Measurements from ENCODE around the gene STEAP2. TPM values are rescaled to one million over a fixed set of nuclear protein-coding genes. Genes with fewer than 3 reads are reported as not detected.

STEAP2 gene
- total RNA-seq, result 10 to 100 TPM; 17.3 to 61.5 (median 20.6) TPM

GRCh38 chr7:90211391-90212148 lies at the start of gene STEAP2:
Gene STEAP2, plus strand, starts transcription at chr7:90211740. Its CDS starts 13,343 bp downstream, at chr7:90225083.
- Histone ChIP-seq H3K36me3 (no peaks in the 10 kb centered on the region), H3K27me3 (no peaks in the 10 kb centered on the region), H3K4me3 (peak within 1 kb of the TSS; percentile 49 to 63 (median 60)), H3K27ac (peak within 1 kb of the TSS; percentile 58 to 87 (median 79)), H3K4me1 (peaks cover 0 to 42% (median 0%) of the 10 kb centered on the region in 4 donors), H3K9me3 (no peaks in the 10 kb centered on the region)
- peak in 1 of 2 donors; percentile 61 for TF ChIP-seq POLR2A (IDR thresholded peaks at IDR 0.05)
- TF ChIP-seq EP300 (IDR thresholded peaks at IDR 0.05), result peak in 1 of 2 donors; percentile 74
- TF ChIP-seq CTCF (IDR thresholded peaks at IDR 0.05), result peak; percentile 56 to 81 (median 69)
- DNase-seq (ENCODE audit: low spot score in 2 of 2), result peak; percentile 75
- WGBS, 2 donors, result 1% methylated on average over 40 to 57 of the region's 73 CpGs

GRCh38 chr7:90163534-90163933 lies 48.0 kb upstream of the STEAP2 start:
- H3K9me3 ChIP-seq, result no peaks in the 10 kb centered on the region
- peaks cover 0 to 8% (median 0%) of the 10 kb centered on the region in 3 donors for H3K36me3 ChIP-seq
- H3K4me3 ChIP-seq, result no peak overlapping the region
- H3K27ac ChIP-seq, result no peak overlapping the region
- no peaks in the 10 kb centered on the region for H3K4me1 ChIP-seq
- TF ChIP-seq CTCF (IDR thresholded peaks at IDR 0.05) (no peak), POLR2A (IDR thresholded peaks at IDR 0.05) (no peak), EP300 (IDR thresholded peaks at IDR 0.05) (no peak)
- no peaks in the 10 kb centered on the region for H3K27me3 ChIP-seq
- WGBS, 2 donors, result 86 to 89% methylated on average over 5 of the region's 5 CpGs
- no peak for DNase-seq (ENCODE audit: low spot score in 2 of 2)

- Histone ChIP-seq H3K4me1 (no peaks in the 10 kb centered on the region), H3K36me3 (peaks cover 0 to 8% (median 0%) of the 10 kb centered on the region in 3 donors), H3K27me3 (no peaks in the 10 kb centered on the region), H3K27ac (no peak overlapping the region), H3K4me3 (no peak overlapping the region), H3K9me3 (peaks cover 0 to 4% (median 0%) of the 10 kb centered on the region in 4 donors)
- 80 to 88% methylated on average over 2 of the region's 2 CpGs for WGBS, 2 donors
- no peak for DNase-seq (ENCODE audit: low spot score in 2 of 2)
- TF ChIP-seq CTCF (IDR thresholded peaks at IDR 0.05) (no peak), POLR2A (IDR thresholded peaks at IDR 0.05) (no peak), EP300 (IDR thresholded peaks at IDR 0.05) (no peak)
These were observed 45.8 kb upstream of the STEAP2 start for GRCh38 chr7:90165724-90166123.

- H3K4me3 ChIP-seq, result no peak overlapping the region
- DNase-seq (ENCODE audit: low spot score in 2 of 2), result no peak
- no peak for TF ChIP-seq CTCF (IDR thresholded peaks at IDR 0.05)
- TF ChIP-seq EP300 (IDR thresholded peaks at IDR 0.05), result no peak
- no peak for TF ChIP-seq POLR2A (IDR thresholded peaks at IDR 0.05)
- 73 to 79% methylated on average over 3 of the region's 3 CpGs for WGBS, 2 donors
- no peaks in the 10 kb centered on the region for H3K27me3 ChIP-seq
- H3K27ac ChIP-seq, result no peak overlapping the region
- no peaks in the 10 kb centered on the region for H3K4me1 ChIP-seq
- peaks cover 0 to 4% (median 0%) of the 10 kb centered on the region in 4 donors for H3K9me3 ChIP-seq
- H3K36me3 ChIP-seq, result peaks cover 0 to 8% (median 0%) of the 10 kb centered on the region in 3 donors
These were observed 45.4 kb upstream of the STEAP2 start for GRCh38 chr7:90166153-90166552.

GRCh38 chr7:90167361-90167760 lies 44.2 kb upstream of the STEAP2 start:
- H3K4me3 ChIP-seq, result no peak overlapping the region

More at GRCh38 chr7:90167361-90167760, 44.2 kb upstream of the STEAP2 start:
- Histone ChIP-seq H3K4me1 (no peaks in the 10 kb centered on the region), H3K36me3 (peaks cover 0 to 8% (median 0%) of the 10 kb centered on the region in 3 donors), H3K27me3 (no peaks in the 10 kb centered on the region), H3K27ac (no peak overlapping the region), H3K9me3 (peaks cover 0 to 4% (median 0%) of the 10 kb centered on the region in 4 donors)
- WGBS, 2 donors, result 59 to 66% methylated on average over 4 of the region's 4 CpGs
- TF ChIP-seq CTCF (IDR thresholded peaks at IDR 0.05) (no peak), EP300 (IDR thresholded peaks at IDR 0.05) (no peak), POLR2A (IDR thresholded peaks at IDR 0.05) (no peak)
- no peak for DNase-seq (ENCODE audit: low spot score in 2 of 2)
